22Rv1 (cell line): ENCODE measurements around the gene C2orf49.

ENCODE experiments used
- H3K27ac ChIP-seq: fragments of 450-650 bp; 2 replicates; pipeline ENCODE4 v1.5.1; 2017
- ZFX ChIP-seq: fragments of 450-650 bp; IDR thresholded peaks from 2 replicates; pipeline ENCODE4 v1.6.1; 2017; ENCODE audit warnings: antibody characterized with exemption, borderline replicate concordance
- TF ChIP-seq, protein P1 (sequence below): fragments of 450-650 bp; IDR thresholded peaks from 2 replicates; pipeline ENCODE4 v1.5.1; 2017; ENCODE audit warnings: mild to moderate bottlenecking

Gene C2orf49

DNA sequence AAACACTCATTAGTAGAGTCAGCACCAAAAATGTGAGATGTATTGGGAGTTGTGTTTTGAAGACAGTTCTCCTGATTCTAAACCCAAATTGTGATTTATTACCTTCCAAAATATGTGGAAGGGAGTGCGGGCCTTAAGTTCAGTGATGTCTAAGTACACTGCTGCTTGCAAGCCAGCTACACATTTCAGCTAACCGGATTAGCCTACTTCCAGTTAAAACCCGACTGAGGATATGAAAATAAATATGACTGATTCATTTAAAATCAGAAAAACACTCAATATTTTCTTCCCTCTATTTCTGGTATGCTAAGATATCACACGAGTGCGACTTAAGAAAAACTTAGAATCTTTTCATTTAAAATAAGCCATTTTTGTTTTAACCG lies 60.6 kb downstream of the C2orf49 start:
- TF ChIP-seq, protein P1, sequence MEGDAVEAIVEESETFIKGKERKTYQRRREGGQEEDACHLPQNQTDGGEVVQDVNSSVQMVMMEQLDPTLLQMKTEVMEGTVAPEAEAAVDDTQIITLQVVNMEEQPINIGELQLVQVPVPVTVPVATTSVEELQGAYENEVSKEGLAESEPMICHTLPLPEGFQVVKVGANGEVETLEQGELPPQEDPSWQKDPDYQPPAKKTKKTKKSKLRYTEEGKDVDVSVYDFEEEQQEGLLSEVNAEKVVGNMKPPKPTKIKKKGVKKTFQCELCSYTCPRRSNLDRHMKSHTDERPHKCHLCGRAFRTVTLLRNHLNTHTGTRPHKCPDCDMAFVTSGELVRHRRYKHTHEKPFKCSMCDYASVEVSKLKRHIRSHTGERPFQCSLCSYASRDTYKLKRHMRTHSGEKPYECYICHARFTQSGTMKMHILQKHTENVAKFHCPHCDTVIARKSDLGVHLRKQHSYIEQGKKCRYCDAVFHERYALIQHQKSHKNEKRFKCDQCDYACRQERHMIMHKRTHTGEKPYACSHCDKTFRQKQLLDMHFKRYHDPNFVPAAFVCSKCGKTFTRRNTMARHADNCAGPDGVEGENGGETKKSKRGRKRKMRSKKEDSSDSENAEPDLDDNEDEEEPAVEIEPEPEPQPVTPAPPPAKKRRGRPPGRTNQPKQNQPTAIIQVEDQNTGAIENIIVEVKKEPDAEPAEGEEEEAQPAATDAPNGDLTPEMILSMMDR: no peak
- no peak for TF ChIP-seq ZFX
- H3K27ac ChIP-seq: no peak overlapping the region

DNA sequence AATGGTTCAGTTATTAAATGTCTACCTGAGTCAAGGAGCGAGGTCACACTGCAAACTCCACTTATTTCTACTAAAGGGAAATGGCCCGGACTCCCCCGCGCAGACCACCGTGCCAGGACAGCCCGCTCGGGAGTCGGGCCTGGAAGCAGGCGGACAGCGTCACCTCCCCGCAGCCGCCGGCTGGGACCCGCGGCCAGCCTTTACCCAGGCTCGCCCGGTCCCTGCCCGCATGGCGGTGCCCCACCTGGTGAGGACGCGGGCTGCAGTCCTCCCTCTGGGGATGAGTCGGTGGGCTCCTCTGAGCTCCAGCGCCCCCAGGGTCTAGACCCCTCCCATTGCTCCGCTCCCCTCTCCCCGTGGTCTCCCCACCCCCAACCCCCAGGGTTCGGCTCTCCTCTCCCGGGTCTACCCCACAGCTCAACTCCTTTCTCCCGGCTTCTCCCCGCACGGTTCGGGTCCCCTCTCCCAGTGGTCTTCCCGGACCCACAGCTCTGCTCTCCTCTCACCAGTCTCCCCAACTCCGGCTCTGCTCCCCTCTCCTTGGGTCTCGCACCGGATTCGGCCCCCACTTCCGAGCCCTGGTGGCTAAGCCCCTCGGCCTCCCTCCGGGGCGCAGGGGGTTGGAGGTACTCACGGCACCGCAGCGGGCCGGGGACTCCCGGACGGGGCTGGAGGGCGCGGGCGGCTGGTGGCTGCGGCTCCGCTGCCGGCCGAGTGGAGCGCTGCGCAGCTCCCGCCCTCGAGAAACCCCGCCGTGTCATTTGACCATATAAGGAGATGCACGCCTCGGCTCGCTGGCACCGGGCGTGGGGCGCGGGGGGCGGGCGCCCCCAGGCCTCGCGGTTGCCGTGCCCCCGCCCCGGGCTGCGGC lies 61.2 kb downstream of the C2orf49 start, which contains the start of gene FHL2:
FHL2 (minus strand) TSS at position 716 of the 871 bp plus-strand sequence. CDS start 12,535 bp downstream, outside the sequence.
- TF ChIP-seq, protein P1: peak; percentile 80
- TF ChIP-seq ZFX: no peak
- no peak within 1 kb of the TSS for H3K27ac ChIP-seq
